ENCODE results near the gene ZFYVE16. TPM values are rescaled to one million over a fixed set of nuclear protein-coding genes. Genes with fewer than 3 reads are reported as not detected.

The ZFYVE16 gene
- total and polyA plus RNA-seq, 4 donors: 14.5 to 102 (median 26.2) TPM

- Histone ChIP-seq H3K9ac (ENCODE audit: insufficient read depth in 1 of 2, low read length in 2 of 2) (no peak overlapping the region), H3K27ac (ENCODE audit: low read depth in 1 of 2, low read length in 1 of 2) (no peak overlapping the region), H3K4me3 (no peak overlapping the region), H3K9me3 (ENCODE audit: control insufficient read depth in 4 of 4, insufficient read depth in 3 of 4, low read length in 3 of 4) (no peaks in the 10 kb centered on the region), H3K4me1 (ENCODE audit: control insufficient read depth in 5 of 5, insufficient read depth in 5 of 5, low read length in 5 of 5) (no peaks in the 10 kb centered on the region), H3K36me3 (ENCODE audit: control insufficient read depth in 4 of 4, insufficient read depth in 4 of 4, low read length in 4 of 4) (no peaks in the 10 kb centered on the region), H3K27me3 (ENCODE audit: control insufficient read depth in 3 of 3, insufficient read depth in 3 of 3, low read length in 2 of 3) (no peaks in the 10 kb centered on the region)
- TF ChIP-seq, protein P1, sequence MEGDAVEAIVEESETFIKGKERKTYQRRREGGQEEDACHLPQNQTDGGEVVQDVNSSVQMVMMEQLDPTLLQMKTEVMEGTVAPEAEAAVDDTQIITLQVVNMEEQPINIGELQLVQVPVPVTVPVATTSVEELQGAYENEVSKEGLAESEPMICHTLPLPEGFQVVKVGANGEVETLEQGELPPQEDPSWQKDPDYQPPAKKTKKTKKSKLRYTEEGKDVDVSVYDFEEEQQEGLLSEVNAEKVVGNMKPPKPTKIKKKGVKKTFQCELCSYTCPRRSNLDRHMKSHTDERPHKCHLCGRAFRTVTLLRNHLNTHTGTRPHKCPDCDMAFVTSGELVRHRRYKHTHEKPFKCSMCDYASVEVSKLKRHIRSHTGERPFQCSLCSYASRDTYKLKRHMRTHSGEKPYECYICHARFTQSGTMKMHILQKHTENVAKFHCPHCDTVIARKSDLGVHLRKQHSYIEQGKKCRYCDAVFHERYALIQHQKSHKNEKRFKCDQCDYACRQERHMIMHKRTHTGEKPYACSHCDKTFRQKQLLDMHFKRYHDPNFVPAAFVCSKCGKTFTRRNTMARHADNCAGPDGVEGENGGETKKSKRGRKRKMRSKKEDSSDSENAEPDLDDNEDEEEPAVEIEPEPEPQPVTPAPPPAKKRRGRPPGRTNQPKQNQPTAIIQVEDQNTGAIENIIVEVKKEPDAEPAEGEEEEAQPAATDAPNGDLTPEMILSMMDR (IDR thresholded peaks at IDR 0.05; ENCODE audit: control extremely low read depth, extremely low read depth): no peak
- WGBS, 2 donors: 89 to 93% methylated on average over 1 of the region's 1 CpG
- no peak for DNase-seq
- ATAC-seq (ENCODE audit: insufficient read depth, low FRiP score): no peak
These were observed 35.1 kb upstream of the ZFYVE16 start for GRCh38 chr5:80372780-80373179.

- Histone ChIP-seq H3K9ac (ENCODE audit: insufficient read depth in 1 of 2, low read length in 2 of 2) (no peak overlapping the region), H3K36me3 (ENCODE audit: control insufficient read depth in 4 of 4, insufficient read depth in 4 of 4, low read length in 4 of 4) (no peaks in the 10 kb centered on the region), H3K4me3 (no peak overlapping the region), H3K4me1 (ENCODE audit: control insufficient read depth in 5 of 5, insufficient read depth in 5 of 5, low read length in 5 of 5) (no peaks in the 10 kb centered on the region), H3K27me3 (ENCODE audit: control insufficient read depth in 3 of 3, insufficient read depth in 3 of 3, low read length in 2 of 3) (no peaks in the 10 kb centered on the region), H3K27ac (ENCODE audit: low read depth in 1 of 2, low read length in 1 of 2) (no peak overlapping the region), H3K9me3 (ENCODE audit: control insufficient read depth in 4 of 4, insufficient read depth in 3 of 4, low read length in 3 of 4) (no peaks in the 10 kb centered on the region)
- TF ChIP-seq, protein P1 (IDR thresholded peaks at IDR 0.05; ENCODE audit: control extremely low read depth, extremely low read depth): no peak
- WGBS, 2 donors: 94 to 98% methylated on average over 3 of the region's 3 CpGs
- DNase-seq (no peak), ATAC-seq (ENCODE audit: insufficient read depth, low FRiP score) (no peak)
These were observed 33.7 kb upstream of the ZFYVE16 start for GRCh38 chr5:80374188-80374587.

- TF ChIP-seq, protein P1 (IDR thresholded peaks at IDR 0.05; ENCODE audit: control extremely low read depth, extremely low read depth): no peak
- ATAC-seq (ENCODE audit: insufficient read depth, low FRiP score) (no peak), DNase-seq (no peak)
- no peaks in the 10 kb centered on the region for H3K9me3 ChIP-seq (ENCODE audit: control insufficient read depth in 4 of 4, insufficient read depth in 3 of 4, low read length in 3 of 4)
- no peak overlapping the region for H3K9ac ChIP-seq (ENCODE audit: insufficient read depth in 1 of 2, low read length in 2 of 2)
- H3K4me1 ChIP-seq (ENCODE audit: control insufficient read depth in 5 of 5, insufficient read depth in 5 of 5, low read length in 5 of 5): no peaks in the 10 kb centered on the region
- H3K36me3 ChIP-seq (ENCODE audit: control insufficient read depth in 4 of 4, insufficient read depth in 4 of 4, low read length in 4 of 4): no peaks in the 10 kb centered on the region
- H3K4me3 ChIP-seq: no peak overlapping the region
- WGBS, 2 donors: 89 to 99% methylated on average over 3 of the region's 3 CpGs
- H3K27ac ChIP-seq (ENCODE audit: low read depth in 1 of 2, low read length in 1 of 2): no peak overlapping the region
- H3K27me3 ChIP-seq (ENCODE audit: control insufficient read depth in 3 of 3, insufficient read depth in 3 of 3, low read length in 2 of 3): no peaks in the 10 kb centered on the region
These were observed 31.3 kb upstream of the ZFYVE16 start for GRCh38 chr5:80376557-80376956.

GRCh38 chr5:80382488-80382887, 25.4 kb upstream of the ZFYVE16 start:
- Histone ChIP-seq H3K27ac (ENCODE audit: low read depth in 1 of 2, low read length in 1 of 2) (no peak overlapping the region), H3K4me1 (ENCODE audit: control insufficient read depth in 5 of 5, insufficient read depth in 5 of 5, low read length in 5 of 5) (no peaks in the 10 kb centered on the region), H3K9ac (ENCODE audit: insufficient read depth in 1 of 2, low read length in 2 of 2) (no peak overlapping the region), H3K36me3 (ENCODE audit: control insufficient read depth in 4 of 4, insufficient read depth in 4 of 4, low read length in 4 of 4) (no peaks in the 10 kb centered on the region), H3K27me3 (ENCODE audit: control insufficient read depth in 3 of 3, insufficient read depth in 3 of 3, low read length in 2 of 3) (no peaks in the 10 kb centered on the region), H3K9me3 (ENCODE audit: control insufficient read depth in 4 of 4, insufficient read depth in 3 of 4, low read length in 3 of 4) (no peaks in the 10 kb centered on the region), H3K4me3 (no peak overlapping the region)
- TF ChIP-seq, protein P1 (IDR thresholded peaks at IDR 0.05; ENCODE audit: control extremely low read depth, extremely low read depth): no peak
- DNase-seq: no peak
- WGBS, 2 donors: 95 to 98% methylated on average over 4 of the region's 4 CpGs
- no peak for ATAC-seq (ENCODE audit: insufficient read depth, low FRiP score)
